Motor neuron (in vitro differentiated cells): ENCODE data around the gene MCC. TPM values are rescaled to one million over a fixed set of nuclear protein-coding genes. Genes with fewer than 3 reads are reported as not detected.

Experiments
- ATAC-seq, 8 experiments: fragments of 200-7000 bp; cut with Tn5 transposase; replicated peaks in 6 of 8; 2 replicates each; pipeline ENCODE4 v1.8.0; 2021; ENCODE audit warnings: mild to moderate bottlenecking in 8 of 8, moderate library complexity in 8 of 8
- H3K27ac ChIP-seq, 2 donors: fragments of 250-450 bp; sonication (Bioruptor Pico); 2 replicates each; pipeline ENCODE4 v1.9.0; 2021; ENCODE audit warnings: antibody characterized with exemption in 2 of 2, mild to moderate bottlenecking in 2 of 2, moderate library complexity in 1 of 2
- H3K4me1 ChIP-seq, 2 donors: fragments of 250-450 bp; sonication (Bioruptor Pico); replicated peaks in 1 of 2; 2 replicates each; pipeline ENCODE4 v1.6.1; 2021; ENCODE audit warnings: antibody characterized with exemption in 2 of 2, mild to moderate bottlenecking in 2 of 2, moderate library complexity in 1 of 2
- H3K4me3 ChIP-seq, 5 donors: fragments of 250-450 bp; sonication (Bioruptor Pico); 2 replicates each; pipeline ENCODE4 v1.9.0; 2021; ENCODE audit warnings: antibody characterized with exemption in 5 of 5, mild to moderate bottlenecking in 5 of 5, moderate library complexity in 4 of 5
- WGBS, 10 experiments: fragments of 450-650 bp; shearing (Covaris generic); methylation state at CpG; one replicate each; pipeline ENCODE4 v1.0.0; 2022; 5-methylcytosine and 5-hydroxymethylcytosine counted together
- in situ Hi-C, 9 experiments: fragments of 400-800 bp; cut with MboI; loops; one replicate each; pipeline ENCODE4 v1.15.0; 2021; ENCODE audit warnings: low sequenced_read_pairs in 9 of 9, low pct_unique_long_range_greater_than_20kb in 2 of 9; ENCODE audit not compliant: unreplicated experiment in 9 of 9
- total RNA-seq, 8 experiments: library from RNA; unstranded; fragments of 300-600 nt; gene quantifications; 2 replicates each; pipeline versions ENCODE4 v1.2.3 to v1.2.4, GENCODE V29; 2022

MCC gene
- total RNA-seq, 8 experiments from 2014 or later, result 6.7 to 66.0 (median 12.2) TPM

- in situ Hi-C loops, result loop anchor here in 2 of 9 experiments (25.0 kb wide), 2 partner anchors 290 to 465 kb away; partner anchors contain the start of gene YTHDC2 (in 1 of the 2)
- peak in 4 of 8 experiments; percentile 5 to 61 (median 21) for ATAC-seq
- 80 to 100% (median 92%) methylated on average over 1 to 2 of the region's 2 CpGs; no CpG with 5 or more reads in 6 of the 10 experiments for WGBS, 10 experiments
These were observed 441.0 kb downstream of the MCC start for GRCh38 chr5:113047234-113047633.

GRCh38 chr5:113044776-113045465, 443.3 kb downstream of the MCC start:
- no peak for ATAC-seq
- H3K4me1 ChIP-seq, result peaks cover 0 to 10% of the 10 kb centered on the region in 2 donors
- 76 to 100% (median 92%) methylated on average over 1 to 8 of the region's 11 CpGs; no CpG with 5 or more reads in 1 of the 10 experiments for WGBS, 10 experiments
- no peak overlapping the region for H3K4me3 ChIP-seq
- H3K27ac ChIP-seq, result no peak overlapping the region
- in situ Hi-C loops, result loop anchor here in 2 of 9 experiments (25.0 kb wide), 2 partner anchors 292 to 467 kb away; partner anchors contain the start of gene YTHDC2 (in 1 of the 2)

More at GRCh38 chr5:113047234-113047633, 441.0 kb downstream of the MCC start:
- H3K4me3 ChIP-seq, result no peak overlapping the region
- H3K27ac ChIP-seq, result no peak overlapping the region
- peaks cover 0 to 2% of the 10 kb centered on the region in 2 donors for H3K4me1 ChIP-seq

- Histone ChIP-seq H3K4me3 (no peak overlapping the region), H3K27ac (no peak overlapping the region), H3K4me1 (peaks cover 9 to 13% of the 10 kb centered on the region in 2 donors)
- peak in 6 of 8 experiments; percentile 52 to 92 (median 80) for ATAC-seq
- in situ Hi-C loops, result loop anchor here in 2 of 9 experiments (25.0 kb wide), 2 partner anchors 294 to 469 kb away; partner anchors contain the start of gene YTHDC2 (in 1 of the 2)
- 30 to 90% (median 75%) methylated on average over 1 to 9 of the region's 16 CpGs; no CpG with 5 or more reads in 4 of the 10 experiments for WGBS, 10 experiments
These were observed 444.7 kb downstream of the MCC start for GRCh38 chr5:113043491-113043931.

- WGBS, 10 experiments, result 50 to 100% (median 93%) methylated on average over 1 to 4 of the region's 4 CpGs
- peaks cover 9 to 13% of the 10 kb centered on the region in 2 donors for H3K4me1 ChIP-seq
- no peak for ATAC-seq
- no peak overlapping the region for H3K27ac ChIP-seq
- H3K4me3 ChIP-seq, result no peak overlapping the region
- in situ Hi-C loops, result loop anchor here in 2 of 9 experiments (25.0 kb wide), 2 partner anchors 295 to 470 kb away; partner anchors contain the start of gene YTHDC2 (in 1 of the 2)
These were observed 445.6 kb downstream of the MCC start for GRCh38 chr5:113042491-113043243.

GRCh38 chr5:113040672-113041260, 447.5 kb downstream of the MCC start:
- WGBS, 10 experiments, result 63 to 100% (median 92%) methylated on average over 1 to 6 of the region's 6 CpGs; no CpG with 5 or more reads in 1 of the 10 experiments
- in situ Hi-C loops, result loop anchor here in 2 of 9 experiments (25.0 kb wide), 2 partner anchors 297 to 472 kb away; partner anchors contain the start of gene YTHDC2 (in 1 of the 2)
- H3K27ac ChIP-seq, result no peak overlapping the region
- H3K4me3 ChIP-seq, result no peak overlapping the region
- H3K4me1 ChIP-seq, result peaks cover 9 to 13% of the 10 kb centered on the region in 2 donors
- no peak for ATAC-seq

GRCh38 chr5:113039934-113040285, 448.3 kb downstream of the MCC start:
- in situ Hi-C loops, result loop anchor here in 2 of 9 experiments (25.0 kb wide), 2 partner anchors 297 to 472 kb away; partner anchors contain the start of gene YTHDC2 (in 1 of the 2)
- H3K27ac ChIP-seq, result no peak overlapping the region
- 76 to 100% (median 86%) methylated on average over 1 to 4 of the region's 4 CpGs; no CpG with 5 or more reads in 1 of the 10 experiments for WGBS, 10 experiments
- peaks cover 9 to 13% of the 10 kb centered on the region in 2 donors for H3K4me1 ChIP-seq
- peak in 1 of 8 experiments; percentile 3 for ATAC-seq
- no peak overlapping the region for H3K4me3 ChIP-seq

GRCh38 chr5:113039229-113039933, 448.9 kb downstream of the MCC start:
- Histone ChIP-seq H3K4me3 (no peak overlapping the region), H3K4me1 (peaks cover 9 to 13% of the 10 kb centered on the region in 2 donors), H3K27ac (no peak overlapping the region)
- peak in 5 of 8 experiments; percentile 20 to 82 (median 58) for ATAC-seq
- 80 to 100% (median 95%) methylated on average over 1 to 9 of the region's 14 CpGs; no CpG with 5 or more reads in 3 of the 10 experiments for WGBS, 10 experiments
- in situ Hi-C loops, result loop anchor here in 2 of 9 experiments (25.0 kb wide), 2 partner anchors 298 to 473 kb away; partner anchors contain the start of gene YTHDC2 (in 1 of the 2)

GRCh38 chr5:113038714-113039113, 449.5 kb downstream of the MCC start:
- peak in 2 of 8 experiments; percentile 8 to 36 for ATAC-seq
- WGBS, 10 experiments, result 32 to 100% (median 80%) methylated on average over 1 to 5 of the region's 9 CpGs; no CpG with 5 or more reads in 7 of the 10 experiments
- in situ Hi-C loops, result loop anchor here in 2 of 9 experiments (25.0 kb wide), 2 partner anchors 299 to 474 kb away; partner anchors contain the start of gene YTHDC2 (in 1 of the 2)

GRCh38 chr5:113038136-113038535, 450.1 kb downstream of the MCC start:
- ATAC-seq, result no peak
- in situ Hi-C loops, result loop anchor here in 2 of 9 experiments (25.0 kb wide), 2 partner anchors 299 to 474 kb away; partner anchors contain the start of gene YTHDC2 (in 1 of the 2)

More at GRCh38 chr5:113038714-113039113, 449.5 kb downstream of the MCC start:
- no peak overlapping the region for H3K27ac ChIP-seq
- peaks cover 9 to 12% of the 10 kb centered on the region in 2 donors for H3K4me1 ChIP-seq
- no peak overlapping the region for H3K4me3 ChIP-seq

GRCh38 chr5:113036826-113037225, 451.4 kb downstream of the MCC start:
- ATAC-seq, result no peak
- Histone ChIP-seq H3K4me1 (peaks cover 9 to 11% of the 10 kb centered on the region in 2 donors), H3K4me3 (no peak overlapping the region), H3K27ac (no peak overlapping the region)
- WGBS, 10 experiments, result 80 to 100% (median 86%) methylated on average over 1 of the region's 1 CpG; no CpG with 5 or more reads in 5 of the 10 experiments
- in situ Hi-C loops, result loop anchor here in 2 of 9 experiments (25.0 kb wide), 2 partner anchors 300 to 475 kb away; partner anchors contain the start of gene YTHDC2 (in 1 of the 2)

More at GRCh38 chr5:113038136-113038535, 450.1 kb downstream of the MCC start:
- Histone ChIP-seq H3K4me1 (peaks cover 9 to 11% of the 10 kb centered on the region in 2 donors), H3K4me3 (no peak overlapping the region), H3K27ac (no peak overlapping the region)
- WGBS, 10 experiments, result 83 to 100% (median 100%) methylated on average over 1 of the region's 1 CpG; no CpG with 5 or more reads in 6 of the 10 experiments

GRCh38 chr5:113036321-113036720, 451.9 kb downstream of the MCC start:
- peaks cover 9% of the 10 kb centered on the region in 2 donors for H3K4me1 ChIP-seq
- 85 to 100% (median 100%) methylated on average over 1 to 4 of the region's 4 CpGs; no CpG with 5 or more reads in 5 of the 10 experiments for WGBS, 10 experiments
- in situ Hi-C loops, result loop anchor here in 2 of 9 experiments (25.0 kb wide), 2 partner anchors 301 to 476 kb away; partner anchors contain the start of gene YTHDC2 (in 1 of the 2)
- ATAC-seq, result no peak
- H3K27ac ChIP-seq, result no peak overlapping the region
- H3K4me3 ChIP-seq, result no peak overlapping the region
